Measurements from ENCODE around the gene CD164L2. TPM values are rescaled to one million over a fixed set of nuclear protein-coding genes. Genes with fewer than 3 reads are reported as not detected.

CD164L2 gene
- total and polyA plus RNA-seq, 2 donors from 2014 or later, result 0.63 to 1.1 TPM

- Histone ChIP-seq H3K36me3 (ENCODE audit: control insufficient read depth in 2 of 3, insufficient read depth in 3 of 3, low read length in 3 of 3) (peaks cover 0 to 6% (median 0%) of the 10 kb centered on the region in 3 donors), H3K27me3 (ENCODE audit: control insufficient read depth, insufficient read depth, low read length) (no peaks in the 10 kb centered on the region), H3K9me3 (ENCODE audit: control insufficient read depth in 2 of 3, insufficient read depth in 1 of 3, low read length in 3 of 3) (no peaks in the 10 kb centered on the region), H3K4me3 (ENCODE audit: low read length in 3 of 3) (peak overlapping the region in 1 of 3 donors; percentile 37), H3K4me1 (ENCODE audit: control insufficient read depth in 2 of 3, insufficient read depth in 2 of 3, low read depth in 1 of 3, low read length in 3 of 3) (peaks cover 0 to 17% (median 5%) of the 10 kb centered on the region in 3 donors), H3K9ac (ENCODE audit: low read length in 3 of 3) (no peak overlapping the region), H3K27ac (ENCODE audit: low read depth in 2 of 2, low read length in 2 of 2) (no peak overlapping the region)
- DNase-seq (no peak), FAIRE-seq (no peak)
- no peak for TF ChIP-seq CTCF (IDR thresholded peaks at IDR 0.05; ENCODE audit: borderline replicate concordance, extremely low read depth, insufficient read depth)
- intact Hi-C loops (cut with DNase I), result no loop called here
Observed at GRCh38 chr1:27351541-27352107, 31.5 kb downstream of the CD164L2 start.

DNA sequence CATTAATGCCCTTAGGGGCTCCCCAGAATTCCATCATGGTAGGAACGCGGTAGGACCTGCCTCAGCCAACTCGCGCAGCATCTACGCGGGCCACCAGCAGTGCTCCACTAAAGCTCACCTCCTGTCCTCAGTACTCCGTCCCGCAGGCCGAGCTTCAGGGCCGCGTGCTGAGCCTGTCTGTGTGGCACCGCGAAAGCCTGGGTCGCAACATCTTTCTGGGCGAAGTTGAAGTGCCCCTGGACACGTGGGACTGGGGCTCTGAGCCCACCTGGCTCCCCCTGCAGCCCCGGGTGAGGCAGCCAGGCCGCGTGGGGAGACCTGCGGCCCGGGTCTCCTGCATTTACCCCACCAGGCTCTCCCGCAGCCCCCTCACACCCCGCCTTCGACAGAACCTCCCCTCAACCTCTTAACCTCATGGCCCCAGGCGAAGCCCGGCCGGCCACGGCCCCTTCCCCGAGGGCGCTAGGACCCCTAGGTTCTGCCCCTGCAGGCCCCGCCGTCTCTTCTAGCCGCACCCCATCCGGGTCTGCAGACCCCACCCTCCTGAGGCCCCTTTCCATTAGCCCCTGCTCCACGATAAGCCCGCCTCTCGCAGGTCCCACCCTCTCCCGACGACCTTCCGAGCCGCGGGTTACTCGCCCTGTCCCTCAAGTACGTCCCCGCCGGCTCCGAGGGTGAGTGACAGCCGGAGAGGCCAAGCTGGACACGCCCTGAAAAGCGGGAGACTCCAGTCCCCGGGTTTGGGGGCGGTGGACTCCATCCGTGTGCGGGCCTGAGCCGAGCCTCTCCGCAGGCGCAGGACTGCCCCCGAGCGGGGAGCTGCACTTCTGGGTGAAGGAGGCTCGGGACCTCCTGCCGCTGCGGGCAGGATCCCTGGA lies 32.2 kb downstream of the CD164L2 start:
- H3K9ac ChIP-seq (ENCODE audit: low read length in 3 of 3), result no peak overlapping the region
- H3K9me3 ChIP-seq (ENCODE audit: control insufficient read depth in 2 of 3, insufficient read depth in 1 of 3, low read length in 3 of 3), result no peaks in the 10 kb centered on the region
- intact Hi-C loops (cut with DNase I), result no loop called here
- no peaks in the 10 kb centered on the region for H3K27me3 ChIP-seq (ENCODE audit: control insufficient read depth, insufficient read depth, low read length)
- TF ChIP-seq CTCF (IDR thresholded peaks at IDR 0.05; ENCODE audit: borderline replicate concordance, extremely low read depth, insufficient read depth), result no peak
- H3K4me3 ChIP-seq (ENCODE audit: low read length in 3 of 3), result peak overlapping the region in 1 of 3 donors; percentile 37
- no peak for FAIRE-seq
- H3K4me1 ChIP-seq (ENCODE audit: control insufficient read depth in 2 of 3, insufficient read depth in 2 of 3, low read depth in 1 of 3, low read length in 3 of 3), result peaks cover 0 to 17% (median 5%) of the 10 kb centered on the region in 3 donors
- peak; percentile 67 to 88 (median 86) for DNase-seq
- peaks cover 0 to 3% (median 0%) of the 10 kb centered on the region in 3 donors for H3K36me3 ChIP-seq (ENCODE audit: control insufficient read depth in 2 of 3, insufficient read depth in 3 of 3, low read length in 3 of 3)
- H3K27ac ChIP-seq (ENCODE audit: low read depth in 2 of 2, low read length in 2 of 2), result no peak overlapping the region

DNA sequence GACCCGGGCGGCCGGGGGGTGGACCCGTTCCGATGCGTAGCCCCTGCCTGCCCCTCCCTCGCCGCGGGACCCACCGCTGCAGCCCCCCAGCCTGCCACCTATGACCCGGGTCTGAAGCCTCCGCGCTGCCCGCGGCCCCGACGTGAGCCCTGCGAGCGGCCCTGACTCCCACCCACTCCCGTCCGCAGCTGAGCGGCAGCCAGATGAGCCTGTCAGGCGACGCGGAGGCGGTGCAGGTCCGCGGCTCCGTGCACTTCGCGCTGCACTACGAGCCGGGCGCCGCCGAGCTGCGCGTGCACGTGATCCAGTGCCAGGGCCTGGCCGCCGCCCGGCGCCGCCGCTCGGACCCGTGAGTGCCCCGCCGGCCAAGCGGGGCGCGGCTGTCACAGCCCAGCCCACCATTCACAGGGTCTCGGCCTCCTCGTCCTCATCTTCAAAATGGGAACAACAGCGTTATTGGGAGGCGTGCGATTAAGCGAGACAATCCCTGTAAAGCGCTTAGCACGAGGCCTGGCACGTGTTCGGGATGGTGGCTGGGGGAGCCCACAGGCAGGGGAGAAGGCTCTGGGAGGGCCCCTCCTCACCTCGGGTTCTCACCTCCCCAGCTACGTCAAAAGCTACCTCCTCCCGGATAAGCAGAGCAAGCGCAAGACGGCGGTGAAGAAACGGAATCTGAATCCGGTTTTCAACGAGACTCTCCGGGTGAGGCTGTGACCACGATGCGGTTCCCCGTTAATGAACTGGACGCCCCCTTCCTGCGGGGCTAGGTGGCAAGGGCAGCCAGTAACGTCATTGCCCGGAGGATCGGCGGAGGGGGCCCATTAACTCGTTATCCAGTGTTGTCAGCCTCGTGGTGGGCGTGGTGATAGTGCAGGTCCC lies 33.1 kb downstream of the CD164L2 start:
- Histone ChIP-seq H3K4me3 (ENCODE audit: low read length in 3 of 3) (peak overlapping the region in 1 of 3 donors; percentile 19), H3K9ac (ENCODE audit: low read length in 3 of 3) (no peak overlapping the region), H3K27ac (ENCODE audit: low read depth in 2 of 2, low read length in 2 of 2) (no peak overlapping the region), H3K4me1 (ENCODE audit: control insufficient read depth in 2 of 3, insufficient read depth in 2 of 3, low read depth in 1 of 3, low read length in 3 of 3) (peaks cover 0 to 17% (median 5%) of the 10 kb centered on the region in 3 donors), H3K9me3 (ENCODE audit: control insufficient read depth in 2 of 3, insufficient read depth in 1 of 3, low read length in 3 of 3) (no peaks in the 10 kb centered on the region), H3K36me3 (ENCODE audit: control insufficient read depth in 2 of 3, insufficient read depth in 3 of 3, low read length in 3 of 3) (no peaks in the 10 kb centered on the region), H3K27me3 (ENCODE audit: control insufficient read depth, insufficient read depth, low read length) (no peaks in the 10 kb centered on the region)
- intact Hi-C loops (cut with DNase I), result no loop called here
- no peak for FAIRE-seq
- DNase-seq, result peak; percentile 79 to 90 (median 86)
- TF ChIP-seq CTCF (IDR thresholded peaks at IDR 0.05; ENCODE audit: borderline replicate concordance, extremely low read depth, insufficient read depth), result no peak
